LNCaP clone FGC (cell line): ENCODE measurements around the gene ISY1.
"Not testable (repeated sequence)": the region's sequence is repeated elsewhere in the genome, so short reads cannot be mapped to it uniquely, and the experiment has no call there.

Experiments used
- DNase-seq: peaks from one replicate; pipeline ENCODE4 v3.0.0-alpha.2; 2011; ENCODE audit warnings: low read depth
- H3K4me3 ChIP-seq: 2 replicates; pipeline ENCODE4 v1.5.1; 2011; ENCODE audit warnings: mild to moderate bottlenecking, low read depth, low read length, control low read depth
- TF ChIP-seq, protein P1 (sequence below): IDR thresholded peaks from 2 replicates; pipeline ENCODE4 v1.5.1; 2012; ENCODE audit warnings: mild to moderate bottlenecking; ENCODE audit not compliant: control insufficient read depth, insufficient read depth; ENCODE audit errors: extremely low read depth

Gene ISY1

DNA sequence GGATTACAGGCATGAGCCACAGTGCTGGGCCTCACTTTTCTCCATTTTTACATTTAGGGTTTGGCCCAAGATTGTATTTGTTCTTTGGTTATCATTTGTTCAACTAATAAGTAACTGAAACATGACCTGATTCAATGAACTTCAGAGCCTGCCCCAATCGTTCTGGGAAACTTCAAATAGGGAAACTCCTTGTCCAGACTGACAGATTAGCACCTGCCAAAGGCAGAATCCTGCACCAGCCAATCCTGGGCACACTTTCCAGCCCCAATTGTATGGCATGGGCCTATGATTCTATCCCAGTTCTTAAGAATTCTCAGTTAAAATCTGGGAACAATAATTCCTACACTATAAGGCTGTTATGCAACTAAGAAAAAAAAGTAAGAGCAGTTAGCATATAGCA is 21.0 kb downstream of the ISY1 start:
- H3K4me3 ChIP-seq = no peak overlapping the region
- DNase-seq = no peak
- TF ChIP-seq, protein P1, sequence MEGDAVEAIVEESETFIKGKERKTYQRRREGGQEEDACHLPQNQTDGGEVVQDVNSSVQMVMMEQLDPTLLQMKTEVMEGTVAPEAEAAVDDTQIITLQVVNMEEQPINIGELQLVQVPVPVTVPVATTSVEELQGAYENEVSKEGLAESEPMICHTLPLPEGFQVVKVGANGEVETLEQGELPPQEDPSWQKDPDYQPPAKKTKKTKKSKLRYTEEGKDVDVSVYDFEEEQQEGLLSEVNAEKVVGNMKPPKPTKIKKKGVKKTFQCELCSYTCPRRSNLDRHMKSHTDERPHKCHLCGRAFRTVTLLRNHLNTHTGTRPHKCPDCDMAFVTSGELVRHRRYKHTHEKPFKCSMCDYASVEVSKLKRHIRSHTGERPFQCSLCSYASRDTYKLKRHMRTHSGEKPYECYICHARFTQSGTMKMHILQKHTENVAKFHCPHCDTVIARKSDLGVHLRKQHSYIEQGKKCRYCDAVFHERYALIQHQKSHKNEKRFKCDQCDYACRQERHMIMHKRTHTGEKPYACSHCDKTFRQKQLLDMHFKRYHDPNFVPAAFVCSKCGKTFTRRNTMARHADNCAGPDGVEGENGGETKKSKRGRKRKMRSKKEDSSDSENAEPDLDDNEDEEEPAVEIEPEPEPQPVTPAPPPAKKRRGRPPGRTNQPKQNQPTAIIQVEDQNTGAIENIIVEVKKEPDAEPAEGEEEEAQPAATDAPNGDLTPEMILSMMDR = no peak

DNA sequence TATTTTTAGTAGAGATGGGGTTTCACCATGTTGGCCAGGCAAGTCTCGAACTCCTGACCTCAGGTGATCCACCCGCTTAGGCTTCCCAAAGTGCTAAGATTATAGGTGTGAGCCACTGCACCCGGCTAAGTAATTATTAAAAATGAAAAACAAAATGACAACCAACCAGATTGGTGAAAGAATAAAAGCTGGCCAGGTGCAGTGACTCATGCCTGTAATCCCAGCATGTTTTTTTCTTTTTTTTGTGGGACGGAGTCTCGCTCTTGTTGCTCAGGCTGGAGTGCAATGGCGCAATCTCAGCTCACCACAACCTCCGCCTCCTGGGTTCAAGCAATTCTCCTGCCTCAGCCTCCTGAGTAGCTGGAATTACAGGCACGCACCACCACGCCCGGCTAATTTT is 24.6 kb downstream of the ISY1 start:
- H3K4me3 ChIP-seq, DNase-seq: not testable (repeated sequence)

DNA sequence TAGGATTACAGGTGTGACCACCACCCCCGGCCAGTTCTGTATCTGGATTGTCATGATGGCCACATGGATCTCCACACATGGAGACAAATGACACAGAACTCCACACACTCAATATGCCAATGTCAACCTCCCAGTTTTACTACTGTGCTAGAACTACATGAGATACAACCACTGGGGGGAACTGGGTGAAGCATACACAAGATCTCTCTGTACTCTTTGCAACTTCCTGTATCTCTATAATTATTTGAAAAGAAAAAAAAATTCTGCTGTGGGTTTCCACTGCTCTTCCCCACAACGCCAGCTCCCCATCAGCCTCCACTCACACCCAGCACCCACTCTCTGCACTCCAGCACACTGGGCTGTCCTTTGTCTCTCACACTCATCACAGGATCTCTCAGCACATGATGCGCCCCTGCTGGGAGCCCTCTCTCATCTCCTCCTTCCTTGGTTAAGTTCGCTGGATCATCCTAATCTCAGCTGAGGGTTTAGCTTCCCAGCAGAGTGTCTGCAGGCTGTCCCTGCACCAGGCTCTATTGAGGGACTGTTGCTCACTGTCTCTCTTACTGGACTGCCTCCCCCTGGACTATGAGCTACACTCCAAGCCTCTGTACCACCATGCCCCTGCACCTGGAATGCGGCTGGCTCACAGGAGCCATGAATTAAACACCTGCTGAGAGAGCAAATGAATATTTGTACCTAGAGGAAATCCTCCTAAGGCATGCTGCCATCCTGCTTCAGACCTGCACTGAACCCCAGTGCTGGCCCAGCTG is 28.6 kb downstream of the ISY1 start:
- no peak for DNase-seq
- TF ChIP-seq, protein P1 = no peak
- H3K4me3 ChIP-seq = no peak overlapping the region

DNA sequence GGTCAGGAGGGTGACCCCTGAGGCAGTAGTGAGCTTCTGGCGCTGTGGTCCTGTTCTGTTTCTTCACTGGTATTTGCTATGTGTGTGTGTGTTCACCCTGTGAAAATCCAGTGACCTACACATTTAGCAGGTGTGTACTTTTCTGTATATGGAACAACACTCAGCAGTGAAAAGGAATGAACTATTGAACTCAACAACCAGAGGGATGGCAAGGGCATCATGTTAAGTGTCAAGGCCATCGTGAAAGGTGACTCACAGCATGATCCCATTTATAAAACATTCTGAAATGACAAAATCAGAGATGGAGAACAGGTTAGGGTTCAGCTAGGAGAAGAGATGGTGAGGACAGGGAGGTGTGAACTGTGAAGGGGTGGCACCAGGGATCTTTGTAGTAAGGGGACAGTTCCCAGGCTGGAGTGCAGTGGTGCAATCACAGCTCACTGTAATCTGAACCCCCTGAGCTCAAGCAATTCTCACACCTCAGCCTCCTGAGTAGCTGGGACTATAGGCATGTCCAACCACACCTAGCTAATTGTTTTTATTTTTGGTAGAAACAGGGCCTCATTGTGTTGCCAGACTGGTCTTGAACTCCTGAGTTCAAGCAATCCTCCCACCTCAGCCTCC is 29.3 kb downstream of the ISY1 start:
- no peak for DNase-seq
- TF ChIP-seq, protein P1 = no peak
- H3K4me3 ChIP-seq = no peak overlapping the region

DNA sequence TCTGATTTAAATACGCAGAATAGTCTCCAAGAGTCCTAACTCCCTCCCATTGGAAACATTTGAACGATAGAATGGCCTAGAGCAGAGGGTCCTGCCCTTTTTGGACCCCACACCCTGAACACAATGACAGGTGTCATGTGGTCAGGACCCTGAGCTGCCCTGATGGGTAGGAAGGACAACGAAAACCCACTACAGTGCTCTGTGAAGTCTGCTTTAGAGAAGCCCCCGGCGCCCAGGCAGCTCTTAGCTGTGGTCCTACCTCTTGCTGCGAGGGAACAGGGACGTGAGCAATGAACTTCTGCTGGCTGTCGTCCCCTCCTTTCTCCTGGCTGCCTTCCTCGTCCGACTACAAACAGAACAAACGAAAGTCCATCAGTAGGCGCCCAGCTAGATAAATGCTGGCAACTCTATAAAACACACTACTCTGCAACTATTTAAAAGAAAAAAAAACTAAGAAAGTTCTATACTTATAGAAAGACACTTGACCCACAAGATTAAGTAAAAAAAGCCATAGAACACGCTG is 30.5 kb downstream of the ISY1 start:
- TF ChIP-seq, protein P1 = no peak
- DNase-seq = no peak
- H3K4me3 ChIP-seq = no peak overlapping the region

DNA sequence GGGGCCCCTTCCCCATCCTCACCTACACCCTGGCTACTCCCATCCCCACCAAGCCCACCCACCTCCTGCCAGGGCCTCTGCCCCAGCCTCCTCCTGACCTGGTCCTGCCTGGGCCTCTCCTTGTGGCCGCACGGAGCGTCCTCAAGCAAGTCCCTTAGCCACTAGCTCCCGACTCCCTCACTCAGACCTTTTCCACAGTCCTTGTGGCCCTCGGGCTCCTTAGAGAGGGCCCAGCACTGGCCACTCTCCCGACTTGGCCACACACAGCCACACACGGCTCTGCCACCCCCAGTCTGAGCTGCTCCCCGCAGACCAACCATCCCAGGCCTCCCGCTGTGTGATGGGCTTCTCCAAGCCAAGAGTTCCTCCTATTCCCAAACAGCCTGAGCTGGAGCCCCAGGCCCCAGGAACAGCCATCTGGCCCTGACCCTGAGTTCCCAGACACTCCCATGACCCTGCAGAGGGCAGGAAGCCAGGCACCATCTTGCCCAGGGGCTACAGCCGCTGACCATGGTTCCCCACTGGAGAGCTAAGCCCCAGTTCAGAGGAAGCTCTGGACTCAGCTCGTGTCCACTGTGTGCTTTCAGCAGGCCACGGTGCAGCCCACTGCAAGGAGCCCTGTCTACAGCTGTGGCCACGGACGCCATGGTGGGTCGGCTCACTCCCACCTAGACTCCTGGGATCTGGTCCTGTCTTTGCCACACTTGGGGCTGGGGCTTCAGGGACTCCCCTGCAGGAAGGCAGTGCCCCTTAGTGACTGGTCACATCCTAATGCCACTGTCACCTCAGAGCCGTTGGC is 32.3 kb downstream of the ISY1 start:
- DNase-seq = no peak
- no peak overlapping the region for H3K4me3 ChIP-seq
- TF ChIP-seq, protein P1 = no peak

DNA sequence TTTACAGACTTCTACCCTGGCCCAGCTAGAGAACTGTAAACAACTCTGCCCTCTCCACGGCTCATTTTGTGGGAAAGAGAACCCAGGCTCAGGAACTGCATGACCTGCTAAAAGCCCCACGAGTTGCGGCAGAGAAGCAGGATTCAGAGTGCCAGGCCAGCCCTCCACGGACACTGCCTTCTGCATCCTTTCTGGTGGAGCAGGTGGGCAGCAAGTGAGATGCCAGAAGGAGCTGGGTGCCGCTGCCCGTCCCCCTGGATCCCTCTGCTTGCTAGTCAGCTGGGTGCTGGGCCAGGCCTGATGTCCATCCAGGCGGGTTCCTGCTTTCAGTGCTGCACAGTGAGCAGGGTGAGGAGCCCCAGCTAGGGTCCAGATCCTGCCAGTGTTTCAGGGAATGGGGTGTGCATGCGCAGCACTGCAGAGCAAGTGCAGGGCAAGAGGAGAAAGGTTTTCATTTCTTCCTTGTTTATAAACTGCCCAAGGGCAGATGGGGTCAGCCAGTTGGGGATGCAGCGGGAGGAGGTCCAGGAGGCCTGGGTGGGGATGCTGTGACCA is 34.1 kb downstream of the ISY1 start:
- no peak overlapping the region for H3K4me3 ChIP-seq
- TF ChIP-seq, protein P1 = no peak
- no peak for DNase-seq
